GM13976 (cell line): ENCODE data around the gene RAET1L.

ENCODE experiments used
- DNase-seq: peaks from one replicate; pipeline ENCODE4 v3.0.0; 2012; ENCODE audit warnings: low spot score
- in situ Hi-C: fragments of 300-500 bp; cut with MboI; formaldehyde crosslinking; loops from one replicate; pipeline ENCODE4 v1.12.0; 2022; ENCODE audit warnings: low sequenced_read_pairs, mixed read lengths, inconsistent platforms; ENCODE audit not compliant: unreplicated experiment
- TF ChIP-seq, protein P1 (sequence below): IDR thresholded peaks from 2 replicates; pipeline ENCODE4 v1.5.1; 2012; ENCODE audit warnings: borderline replicate concordance, mild to moderate bottlenecking; ENCODE audit not compliant: insufficient read depth; ENCODE audit errors: extremely low read depth, missing control alignments, control extremely low read depth

The RAET1L gene

DNA sequence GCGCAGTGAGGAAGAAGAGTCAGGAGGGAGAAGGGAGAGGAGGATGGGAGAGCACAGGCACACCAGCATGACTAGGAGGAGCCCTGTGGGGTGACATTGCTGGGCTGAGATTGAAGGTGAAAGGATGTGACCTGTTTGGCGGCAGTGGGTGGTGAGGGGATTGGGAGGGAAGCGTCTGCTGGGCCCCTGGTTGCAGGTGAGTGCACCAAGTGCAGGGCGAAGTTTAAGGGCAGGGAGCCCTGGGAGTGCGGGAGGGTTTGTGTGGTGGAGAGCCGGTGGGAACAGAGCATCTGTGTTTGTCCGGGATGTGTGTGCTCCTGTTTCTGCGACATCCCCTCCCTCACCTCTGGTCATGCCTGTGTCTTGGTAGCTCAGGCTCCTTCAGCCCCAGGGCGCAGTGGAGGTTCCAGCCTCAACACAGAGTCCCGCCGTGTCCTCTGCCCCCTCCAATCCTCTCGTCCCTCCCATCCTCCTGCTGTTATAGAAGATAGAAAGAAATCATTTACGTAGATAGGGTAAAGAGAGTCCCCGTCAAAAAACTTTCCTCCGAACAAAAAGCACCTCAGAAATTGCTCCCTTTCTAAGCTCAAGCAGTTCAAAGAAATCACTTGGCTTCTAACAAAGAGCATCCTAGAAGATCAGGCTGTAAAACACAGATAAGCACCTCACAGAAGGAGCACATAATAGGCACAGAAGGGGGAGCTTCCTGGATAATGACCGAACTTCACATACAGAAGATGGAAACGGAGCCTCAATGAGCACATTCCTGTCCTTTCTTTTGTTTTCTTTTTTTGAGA lies 36.6 kb downstream of the RAET1L start:
- in situ Hi-C loops = no loop called here
- TF ChIP-seq, protein P1, sequence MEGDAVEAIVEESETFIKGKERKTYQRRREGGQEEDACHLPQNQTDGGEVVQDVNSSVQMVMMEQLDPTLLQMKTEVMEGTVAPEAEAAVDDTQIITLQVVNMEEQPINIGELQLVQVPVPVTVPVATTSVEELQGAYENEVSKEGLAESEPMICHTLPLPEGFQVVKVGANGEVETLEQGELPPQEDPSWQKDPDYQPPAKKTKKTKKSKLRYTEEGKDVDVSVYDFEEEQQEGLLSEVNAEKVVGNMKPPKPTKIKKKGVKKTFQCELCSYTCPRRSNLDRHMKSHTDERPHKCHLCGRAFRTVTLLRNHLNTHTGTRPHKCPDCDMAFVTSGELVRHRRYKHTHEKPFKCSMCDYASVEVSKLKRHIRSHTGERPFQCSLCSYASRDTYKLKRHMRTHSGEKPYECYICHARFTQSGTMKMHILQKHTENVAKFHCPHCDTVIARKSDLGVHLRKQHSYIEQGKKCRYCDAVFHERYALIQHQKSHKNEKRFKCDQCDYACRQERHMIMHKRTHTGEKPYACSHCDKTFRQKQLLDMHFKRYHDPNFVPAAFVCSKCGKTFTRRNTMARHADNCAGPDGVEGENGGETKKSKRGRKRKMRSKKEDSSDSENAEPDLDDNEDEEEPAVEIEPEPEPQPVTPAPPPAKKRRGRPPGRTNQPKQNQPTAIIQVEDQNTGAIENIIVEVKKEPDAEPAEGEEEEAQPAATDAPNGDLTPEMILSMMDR = no peak
- DNase-seq = no peak

DNA sequence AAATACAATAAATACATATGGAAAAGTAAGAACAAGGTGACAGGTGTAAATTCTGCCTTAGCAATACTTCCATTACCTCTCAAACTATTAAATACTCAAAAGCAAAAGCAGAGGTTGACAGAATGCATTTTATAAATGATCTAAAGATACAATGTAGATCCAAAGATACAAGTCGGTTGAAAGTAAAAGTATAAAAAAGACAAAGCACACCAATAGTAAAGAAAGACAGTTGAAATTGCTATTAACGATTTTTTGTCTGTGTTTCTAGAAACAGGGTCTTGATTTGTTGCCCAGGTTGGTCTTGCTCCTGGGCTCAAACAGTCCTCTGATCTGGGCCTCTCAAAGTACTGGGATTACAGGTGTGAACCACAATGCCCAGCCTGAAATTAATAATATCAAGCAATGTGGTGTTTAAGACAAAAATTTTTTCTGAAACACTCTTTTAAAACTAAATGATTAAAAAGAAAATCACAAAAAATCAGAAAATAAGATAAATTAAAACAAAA lies 37.7 kb downstream of the RAET1L start:
- TF ChIP-seq, protein P1 = no peak
- DNase-seq = no peak
- in situ Hi-C loops = no loop called here

DNA sequence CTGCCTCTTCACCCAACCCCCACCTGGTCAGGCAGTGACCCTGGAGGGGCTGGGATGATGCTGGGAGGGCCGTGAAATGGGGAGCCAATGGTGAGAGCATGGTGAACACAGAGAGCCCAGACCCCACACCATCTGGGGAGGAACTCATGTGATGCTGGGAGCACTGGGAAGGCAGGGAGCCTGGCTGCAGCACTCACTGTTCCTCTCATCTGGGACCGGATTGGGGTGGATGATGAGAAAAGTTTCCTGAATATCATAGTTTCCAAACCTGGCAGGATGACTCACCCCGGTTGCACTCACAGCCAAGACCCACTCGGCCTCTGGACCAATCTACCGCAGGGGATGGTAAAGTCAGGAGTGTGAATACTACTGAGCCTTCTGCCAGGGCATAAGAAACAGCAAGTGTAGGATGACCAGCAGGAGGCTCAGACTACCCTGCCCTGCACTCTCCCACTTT lies 39.8 kb downstream of the RAET1L start:
- in situ Hi-C loops = no loop called here
- DNase-seq = no peak
- TF ChIP-seq, protein P1 = no peak

DNA sequence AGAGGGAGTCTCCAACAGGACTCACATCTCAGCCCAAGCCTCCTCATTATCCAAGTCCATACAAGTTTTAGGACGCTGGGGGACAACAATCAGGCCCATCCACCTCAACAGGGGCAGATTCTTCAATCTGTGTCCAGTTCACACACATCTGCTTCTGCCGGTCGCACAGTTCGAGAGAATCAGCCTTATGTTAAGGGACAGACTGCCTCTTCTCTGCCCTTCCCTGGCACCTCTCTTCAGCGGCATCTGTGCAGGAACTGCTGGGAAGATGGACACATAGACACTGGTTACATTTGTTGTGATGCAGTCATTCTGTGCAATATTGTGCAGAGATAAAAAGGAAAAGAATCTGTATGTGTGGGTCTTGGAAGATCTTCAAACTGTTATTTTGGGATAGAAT lies 40.6 kb downstream of the RAET1L start:
- TF ChIP-seq, protein P1 = no peak
- DNase-seq = no peak
- in situ Hi-C loops = no loop called here

DNA sequence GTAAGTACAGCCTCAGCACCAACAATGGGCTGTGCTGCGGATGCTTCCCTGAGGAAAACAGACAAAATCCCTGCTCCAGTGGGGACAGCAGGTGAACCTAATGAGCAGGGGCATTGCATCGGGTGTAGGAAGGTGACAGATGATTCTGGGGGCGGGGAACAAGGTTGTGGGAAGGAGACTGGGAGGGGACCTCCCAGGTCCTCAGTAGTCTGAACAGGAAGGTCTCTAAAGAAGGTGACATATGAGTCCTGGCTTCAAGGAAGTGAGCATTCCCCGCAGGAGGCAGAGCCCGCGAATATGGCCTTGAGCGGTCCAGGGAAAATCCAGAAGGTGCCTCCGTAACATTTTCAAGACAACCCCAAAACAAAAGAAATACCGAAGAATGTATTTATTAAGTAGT lies 42.2 kb downstream of the RAET1L start:
- no peak for DNase-seq
- in situ Hi-C loops = no loop called here
- TF ChIP-seq, protein P1 = no peak

DNA sequence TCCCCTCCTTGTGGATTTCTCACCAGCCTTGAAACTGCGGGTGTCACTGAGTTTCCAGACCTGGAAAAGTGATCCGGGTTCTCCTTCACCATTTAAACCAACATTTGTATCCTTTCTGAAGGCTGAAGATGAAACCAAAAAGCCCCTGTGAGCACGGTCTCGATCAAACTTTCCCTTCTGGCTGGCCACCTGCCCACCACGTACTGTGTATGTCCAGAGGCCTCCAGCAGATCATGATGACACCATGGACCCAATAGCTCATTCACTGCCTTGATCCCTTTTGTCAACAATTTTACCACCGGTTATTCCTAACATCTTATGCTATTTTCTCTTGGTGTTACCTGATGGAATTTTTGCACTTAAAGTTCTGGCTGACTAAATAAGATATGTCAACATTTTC lies 46.0 kb downstream of the RAET1L start:
- TF ChIP-seq, protein P1 = no peak
- no peak for DNase-seq
- in situ Hi-C loops = no loop called here
